Measurements from ENCODE around the gene PROX1.

PROX1 gene

DNA sequence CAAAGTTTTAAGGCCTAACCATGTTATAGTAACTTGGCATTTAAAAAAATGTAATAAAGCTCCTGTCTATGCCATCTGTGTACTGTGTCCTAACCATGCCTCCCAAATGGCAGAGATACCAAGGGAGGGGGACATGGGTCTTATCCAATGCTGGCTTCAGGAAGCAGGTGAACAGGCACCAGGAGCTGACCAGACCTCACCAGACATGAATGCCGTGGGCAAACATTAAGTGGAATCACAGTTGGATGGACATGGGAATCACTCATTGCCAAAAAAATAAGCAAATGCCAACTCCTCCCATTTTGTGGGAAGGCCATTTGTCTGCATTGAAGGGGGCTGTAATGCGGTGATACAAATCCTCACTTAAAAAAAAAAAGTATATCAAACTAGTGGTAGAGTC, 22.9 kb downstream of the PROX1 start:
- ChIA-PET POLR2A (interaction anchor here (1.2 kb wide), 1 partner anchor 26 kb away, joined by 3 read pairs; no protein-coding TSS in a partner anchor), CTCF (no interaction called here)
- DNase-seq (ENCODE audit: extremely low spot score): no peak
- TF ChIP-seq LEF1 (IDR thresholded peaks at IDR 0.05; ENCODE audit: borderline replicate concordance) (no peak), FOXM1 (IDR thresholded peaks at IDR 0.05; ENCODE audit: borderline replicate concordance) (no peak)

- CTCF ChIA-PET: no interaction called here
- POLR2A ChIA-PET: no interaction called here
- no peak for DNase-seq (ENCODE audit: extremely low spot score)
- TF ChIP-seq, protein P1, sequence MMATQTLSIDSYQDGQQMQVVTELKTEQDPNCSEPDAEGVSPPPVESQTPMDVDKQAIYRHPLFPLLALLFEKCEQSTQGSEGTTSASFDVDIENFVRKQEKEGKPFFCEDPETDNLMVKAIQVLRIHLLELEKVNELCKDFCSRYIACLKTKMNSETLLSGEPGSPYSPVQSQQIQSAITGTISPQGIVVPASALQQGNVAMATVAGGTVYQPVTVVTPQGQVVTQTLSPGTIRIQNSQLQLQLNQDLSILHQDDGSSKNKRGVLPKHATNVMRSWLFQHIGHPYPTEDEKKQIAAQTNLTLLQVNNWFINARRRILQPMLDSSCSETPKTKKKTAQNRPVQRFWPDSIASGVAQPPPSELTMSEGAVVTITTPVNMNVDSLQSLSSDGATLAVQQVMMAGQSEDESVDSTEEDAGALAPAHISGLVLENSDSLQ (IDR thresholded peaks at IDR 0.05): no peak
- TF ChIP-seq LEF1 (IDR thresholded peaks at IDR 0.05; ENCODE audit: borderline replicate concordance): no peak
- TF ChIP-seq FOXM1 (IDR thresholded peaks at IDR 0.05; ENCODE audit: borderline replicate concordance): no peak
These were observed 24.6 kb downstream of the PROX1 start for GRCh38 chr1:214012418-214012817.

DNA sequence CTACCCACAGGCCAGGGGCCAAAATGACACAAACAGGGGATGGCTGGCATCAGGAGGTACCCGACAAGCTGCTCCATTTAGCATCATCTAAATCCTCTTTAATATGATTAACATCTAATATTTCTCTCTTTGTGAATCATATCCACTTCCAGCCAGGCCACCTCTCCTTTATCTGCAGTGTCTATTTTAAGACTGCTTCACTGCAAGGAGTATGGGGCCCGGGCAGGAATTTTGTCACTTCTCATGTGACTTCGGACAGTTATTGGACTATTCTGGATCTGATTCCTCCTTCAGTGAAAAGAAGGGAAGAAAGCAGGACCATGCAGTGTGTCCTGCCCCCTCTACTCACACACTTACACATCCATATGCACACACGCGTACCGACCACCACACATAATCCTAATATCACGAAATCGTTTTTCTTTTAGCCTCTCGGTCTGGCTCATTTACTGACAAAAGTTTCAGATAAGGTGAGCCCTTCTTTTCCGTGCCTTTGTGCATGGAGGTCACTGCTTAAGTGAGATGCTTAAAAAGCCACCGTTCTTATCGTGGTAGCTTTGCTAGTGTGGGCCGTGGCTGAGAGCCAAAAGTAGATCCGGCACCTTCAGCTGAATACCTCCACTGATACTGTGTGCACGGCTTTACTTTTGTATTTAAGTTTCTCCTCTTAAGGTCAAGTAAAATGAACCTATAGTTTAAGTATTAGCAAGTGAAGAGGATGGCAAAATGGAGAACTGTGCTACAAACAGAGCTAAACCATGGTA, 26.0 kb downstream of the PROX1 start:
- TF ChIP-seq SUZ12 (IDR thresholded peaks at IDR 0.05) (no peak), FOXA1 (IDR thresholded peaks at IDR 0.05) (no peak), HDGF (IDR thresholded peaks at IDR 0.05; ENCODE audit: borderline replicate concordance) (no peak), ZNF384 (IDR thresholded peaks at IDR 0.05) (no peak), L3MBTL2 (conservative IDR thresholded peaks at IDR 0.05) (no peak), LEF1 (IDR thresholded peaks at IDR 0.05; ENCODE audit: borderline replicate concordance) (no peak), FOXK2 (IDR thresholded peaks at IDR 0.05) (no peak), NFRKB (IDR thresholded peaks at IDR 0.05) (no peak), BHLHE40 (IDR thresholded peaks at IDR 0.05; ENCODE audit: borderline replicate concordance) (no peak), TARDBP (IDR thresholded peaks at IDR 0.05) (no peak), CTBP1 (IDR thresholded peaks at IDR 0.05; ENCODE audit: borderline replicate concordance) (no peak), SP1 (IDR thresholded peaks at IDR 0.05) (no peak), ELF4 (IDR thresholded peaks at IDR 0.05) (no peak), FOXM1 (IDR thresholded peaks at IDR 0.05; ENCODE audit: borderline replicate concordance) (no peak), ARNT (IDR thresholded peaks at IDR 0.05) (no peak)
- TF ChIP-seq, protein P1 (IDR thresholded peaks at IDR 0.05): no peak
- no peak for DNase-seq (ENCODE audit: extremely low spot score)
- POLR2A ChIA-PET: no interaction called here
- CTCF ChIA-PET: interaction anchor here (0.7 kb wide), 1 partner anchor 16 kb away, joined by 3 read pairs; no protein-coding TSS in a partner anchor

DNA sequence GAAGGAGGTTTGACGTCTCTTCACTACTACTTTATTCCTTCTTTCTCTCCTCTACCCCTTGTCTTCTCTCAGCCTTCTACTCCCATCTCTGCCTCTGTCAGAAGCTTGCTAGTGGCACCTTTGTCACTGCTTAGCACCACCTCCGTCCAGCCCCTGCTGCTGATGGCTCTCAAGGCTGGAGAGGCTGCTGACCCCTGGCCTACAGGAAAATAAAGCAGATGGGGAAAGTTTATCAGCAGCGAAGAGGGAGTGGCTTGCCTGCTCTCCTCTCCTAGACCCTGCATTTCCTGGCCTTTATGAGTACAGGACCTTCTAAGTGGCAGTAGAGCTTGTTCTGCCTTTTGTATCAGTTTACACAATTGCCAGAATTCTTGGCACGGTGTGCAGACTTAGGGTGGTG, 27.0 kb downstream of the PROX1 start:
- DNase-seq (ENCODE audit: extremely low spot score): no peak
- CTCF ChIA-PET: interaction anchor here (0.6 kb wide), 1 partner anchor 303 kb away, joined by 4 read pairs; no protein-coding TSS in a partner anchor
- POLR2A ChIA-PET: no interaction called here
- TF ChIP-seq ELF4 (IDR thresholded peaks at IDR 0.05): no peak
- no peak for TF ChIP-seq FOXM1 (IDR thresholded peaks at IDR 0.05; ENCODE audit: borderline replicate concordance)
- no peak for TF ChIP-seq FOXA1 (IDR thresholded peaks at IDR 0.05)
- TF ChIP-seq ARNT (IDR thresholded peaks at IDR 0.05): no peak
- no peak for TF ChIP-seq BHLHE40 (IDR thresholded peaks at IDR 0.05; ENCODE audit: borderline replicate concordance)
- TF ChIP-seq HDGF (IDR thresholded peaks at IDR 0.05; ENCODE audit: borderline replicate concordance): no peak
- TF ChIP-seq LEF1 (IDR thresholded peaks at IDR 0.05; ENCODE audit: borderline replicate concordance): no peak
- no peak for TF ChIP-seq NFRKB (IDR thresholded peaks at IDR 0.05)
- no peak for TF ChIP-seq TARDBP (IDR thresholded peaks at IDR 0.05)
- TF ChIP-seq, protein P1 (IDR thresholded peaks at IDR 0.05): no peak
- TF ChIP-seq SUZ12 (IDR thresholded peaks at IDR 0.05): no peak
- TF ChIP-seq FOXK2 (IDR thresholded peaks at IDR 0.05): no peak
- TF ChIP-seq SP1 (IDR thresholded peaks at IDR 0.05): no peak
- TF ChIP-seq CTBP1 (IDR thresholded peaks at IDR 0.05; ENCODE audit: borderline replicate concordance): no peak
- no peak for TF ChIP-seq ZNF384 (IDR thresholded peaks at IDR 0.05)
- no peak for TF ChIP-seq L3MBTL2 (conservative IDR thresholded peaks at IDR 0.05)

DNA sequence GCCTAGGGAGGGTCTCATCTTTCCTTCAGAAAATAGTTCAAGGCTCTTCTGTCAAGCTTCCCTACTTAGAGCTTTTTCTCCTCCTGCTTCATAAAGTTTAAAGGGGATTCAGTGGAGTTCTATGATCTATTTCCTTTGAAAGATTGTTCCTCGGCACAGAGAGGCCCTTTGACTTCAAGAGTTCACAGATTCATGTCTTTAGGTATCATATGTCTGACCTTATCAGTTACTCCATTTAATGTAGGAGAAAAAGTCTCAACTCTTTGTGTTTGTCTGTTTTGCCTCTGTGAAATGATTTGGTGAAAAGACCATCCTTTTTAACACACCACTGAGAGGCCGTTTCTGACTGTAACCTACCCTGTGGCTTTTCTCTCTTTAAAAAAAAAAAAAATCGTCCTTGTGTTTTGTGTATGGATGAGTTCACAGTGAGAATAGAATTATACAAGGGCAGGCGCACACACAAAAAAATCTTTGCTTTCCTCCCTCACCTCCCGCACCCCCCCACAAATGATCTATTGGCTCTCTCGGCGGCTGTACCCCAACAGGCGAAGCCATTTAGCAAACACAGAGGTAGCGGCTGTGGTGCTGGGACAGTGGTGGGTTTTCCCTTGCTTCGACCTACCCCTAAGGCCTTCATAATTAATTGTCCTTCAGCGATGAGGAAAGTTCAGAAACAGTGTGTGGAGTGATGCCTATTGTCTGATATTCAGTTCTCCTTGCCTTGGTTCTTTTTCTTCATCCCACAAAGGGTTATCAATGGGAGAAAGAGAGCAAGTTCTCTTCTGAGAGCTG, 29.6 kb downstream of the PROX1 start:
- TF ChIP-seq LEF1 (IDR thresholded peaks at IDR 0.05; ENCODE audit: borderline replicate concordance): no peak
- ChIA-PET CTCF (no interaction called here), POLR2A (no interaction called here)
- no peak for DNase-seq (ENCODE audit: extremely low spot score)

DNA sequence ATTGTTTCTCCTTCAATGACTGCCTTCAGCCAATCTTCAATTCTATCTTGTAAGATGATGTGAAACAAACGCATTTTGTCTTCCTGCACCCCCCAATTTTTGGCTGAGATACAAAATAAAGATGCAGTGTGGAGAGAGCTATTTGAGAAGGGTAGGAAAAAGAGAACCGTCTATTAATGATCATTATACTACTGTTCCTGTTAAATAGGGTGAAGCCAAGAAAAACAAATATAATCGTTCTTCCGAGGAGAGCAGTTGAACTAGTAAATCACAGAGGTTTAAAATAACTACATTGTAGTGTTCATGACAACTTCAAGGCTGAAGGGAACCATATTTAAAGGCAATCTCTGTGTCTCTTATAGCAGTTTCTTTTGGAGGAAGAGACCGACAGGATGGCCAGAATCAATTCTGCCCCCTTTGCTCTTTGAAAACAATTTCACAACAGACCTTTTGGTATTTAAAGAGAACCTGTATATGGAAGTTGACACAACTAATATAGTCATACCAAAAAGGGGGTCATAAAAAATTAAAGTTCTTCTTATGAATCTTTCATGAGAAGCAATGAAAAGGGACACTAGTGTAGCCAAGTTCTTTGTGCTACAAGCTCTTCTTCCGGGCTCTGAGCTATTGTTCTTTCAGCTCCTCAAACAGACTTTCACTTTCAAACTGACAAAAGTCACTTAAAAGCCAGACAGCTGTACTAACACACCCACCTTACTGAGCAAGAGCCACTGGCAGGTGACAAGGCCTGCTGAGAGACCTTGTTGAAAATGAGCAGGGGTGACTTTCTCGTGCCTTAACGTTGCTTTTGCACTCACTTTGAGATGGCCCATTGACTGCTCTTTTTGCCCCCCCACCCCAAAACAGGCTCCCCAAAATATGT, 30.9 kb downstream of the PROX1 start:
- POLR2A ChIA-PET: no interaction called here
- TF ChIP-seq LEF1 (IDR thresholded peaks at IDR 0.05; ENCODE audit: borderline replicate concordance) (no peak), SUZ12 (IDR thresholded peaks at IDR 0.05) (no peak), BHLHE40 (IDR thresholded peaks at IDR 0.05; ENCODE audit: borderline replicate concordance) (no peak), CTBP1 (IDR thresholded peaks at IDR 0.05; ENCODE audit: borderline replicate concordance) (no peak)
- DNase-seq (ENCODE audit: extremely low spot score): no peak
- CTCF ChIA-PET: no interaction called here

All from HEK293T (cell line).